Activated T-cell treated with anti-CD3 and anti-CD28 coated beads, Interleukin-2, amount 50 U/mL, for 48 hours (primary cell): ENCODE results near the gene NUDT16.

Experiments used
- DNase-seq, 2 experiments: peaks; one replicate each; pipeline ENCODE4 v3.0.0-alpha.2; 2020

The NUDT16 gene

DNA sequence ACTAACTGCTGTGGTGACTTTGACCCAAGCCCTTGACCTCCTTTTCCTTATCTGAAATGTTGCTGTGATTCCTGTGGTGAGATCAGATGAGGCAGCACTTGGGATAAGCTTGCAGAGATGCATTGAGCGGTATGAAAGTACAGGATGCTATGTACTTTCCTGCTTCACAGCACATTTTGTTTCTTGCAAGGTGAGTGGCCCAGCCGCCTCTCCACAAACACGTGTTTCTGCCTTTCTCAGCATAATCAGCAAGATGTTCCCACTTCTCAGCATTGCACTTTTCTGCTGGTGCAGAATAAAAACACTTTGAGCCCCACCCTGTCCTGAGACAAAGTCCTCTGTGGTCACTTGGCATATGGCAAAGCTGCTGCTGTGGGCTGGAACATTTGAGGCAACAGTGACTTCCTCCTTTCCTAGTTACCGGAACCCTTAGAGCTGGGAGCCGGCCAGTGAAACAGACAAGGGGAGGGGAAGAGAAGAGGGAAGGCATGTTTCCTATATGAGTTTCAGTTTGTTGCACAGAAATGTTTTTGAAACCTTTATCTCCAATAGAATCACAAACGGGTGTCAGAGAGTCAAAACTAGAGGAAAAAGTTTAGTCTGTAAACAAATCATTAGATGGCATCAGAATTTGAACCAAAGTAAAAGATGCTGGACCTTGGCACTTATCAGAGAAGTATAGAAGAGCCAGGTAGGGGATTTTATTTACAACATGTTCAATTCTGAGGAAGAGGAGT is 5.0 kb downstream of the NUDT16 start:
- DNase-seq, result peak in 1 of 2 experiments; percentile 23

DNA sequence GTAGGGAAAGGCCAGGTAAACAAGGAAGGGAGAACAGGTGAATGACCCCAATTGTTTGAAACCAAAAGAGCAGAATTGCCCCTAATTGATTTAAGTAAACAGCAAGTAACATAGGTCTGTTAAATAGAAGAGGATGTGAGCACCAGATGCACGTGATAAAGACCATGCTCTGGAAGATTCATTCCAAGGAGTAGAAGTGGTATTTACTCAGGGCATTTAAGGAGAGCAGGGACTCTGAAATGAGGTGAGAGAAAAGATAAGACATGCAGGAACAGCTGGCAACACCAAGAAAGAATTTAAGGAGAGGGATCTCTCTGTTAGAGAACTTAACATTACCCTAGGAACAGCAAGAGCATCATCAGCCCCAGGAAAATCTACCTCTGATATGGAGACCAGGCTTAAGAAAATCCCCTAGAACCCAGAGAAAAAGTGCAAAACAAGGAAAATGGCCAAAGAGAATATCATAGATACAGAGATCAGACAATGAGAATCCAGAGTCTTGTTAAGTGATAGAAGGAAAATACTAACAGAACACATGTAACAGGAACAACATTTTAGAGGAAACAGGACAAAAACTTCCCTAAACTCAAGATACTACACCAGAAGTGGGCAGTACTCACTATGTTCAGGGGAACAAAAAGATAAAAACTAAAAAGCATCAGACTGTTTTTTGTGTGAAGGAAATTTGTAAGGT is 6.4 kb downstream of the NUDT16 start:
- DNase-seq, result no peak

DNA sequence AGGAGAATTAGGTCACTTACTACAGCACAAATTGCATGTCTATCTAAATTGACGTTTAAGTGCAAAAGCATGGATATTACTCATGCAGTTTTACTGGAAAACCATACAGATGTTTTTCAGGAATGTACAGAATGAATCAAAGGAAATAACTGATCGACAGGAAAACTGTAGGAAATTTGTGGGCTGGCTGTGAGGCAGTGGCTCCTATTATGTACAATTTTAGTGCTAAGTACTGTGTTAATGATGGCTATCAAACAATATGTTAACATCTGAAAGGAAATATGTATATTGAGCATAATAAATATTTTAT is 6.9 kb downstream of the NUDT16 start:
- DNase-seq, result no peak

DNA sequence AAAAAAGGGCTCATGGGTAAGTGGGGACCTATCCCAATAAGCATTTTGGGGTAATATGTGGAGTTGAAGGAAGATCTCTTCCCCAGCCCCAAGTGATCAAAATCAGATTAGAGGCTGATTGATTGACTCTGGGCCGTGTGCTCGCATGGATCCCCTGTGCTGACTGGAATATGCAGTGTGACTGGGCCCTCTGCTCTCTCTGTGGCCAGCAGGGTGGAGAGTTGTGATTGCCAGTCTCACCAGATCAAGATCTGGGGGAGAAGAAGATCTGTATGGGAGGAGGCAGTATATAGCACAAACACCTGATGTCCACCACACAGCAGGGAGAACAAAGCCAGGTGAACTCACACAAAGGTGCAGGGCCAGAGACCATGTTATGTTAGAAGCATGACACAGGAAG is 8.8 kb downstream of the NUDT16 start:
- DNase-seq, result no peak

DNA sequence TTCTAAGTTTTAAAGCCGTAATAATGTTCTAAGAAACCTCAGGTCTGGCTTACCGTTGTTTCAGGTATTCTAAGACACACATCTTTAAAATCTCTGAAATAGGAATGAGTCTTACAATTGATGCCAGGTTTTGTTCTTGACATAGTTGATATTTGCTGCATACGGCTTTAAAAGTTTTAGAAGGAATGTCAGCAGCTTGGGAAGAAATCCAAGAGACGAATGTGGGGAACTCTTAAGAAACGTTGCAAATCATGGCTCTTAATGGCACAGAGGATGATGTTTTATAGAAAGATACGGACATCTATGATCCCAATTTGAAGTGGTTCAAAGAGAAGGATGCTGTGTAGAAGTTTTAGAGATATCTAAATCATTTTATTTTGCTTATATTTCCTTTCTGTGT is 11.5 kb downstream of the NUDT16 start:
- no peak for DNase-seq

DNA sequence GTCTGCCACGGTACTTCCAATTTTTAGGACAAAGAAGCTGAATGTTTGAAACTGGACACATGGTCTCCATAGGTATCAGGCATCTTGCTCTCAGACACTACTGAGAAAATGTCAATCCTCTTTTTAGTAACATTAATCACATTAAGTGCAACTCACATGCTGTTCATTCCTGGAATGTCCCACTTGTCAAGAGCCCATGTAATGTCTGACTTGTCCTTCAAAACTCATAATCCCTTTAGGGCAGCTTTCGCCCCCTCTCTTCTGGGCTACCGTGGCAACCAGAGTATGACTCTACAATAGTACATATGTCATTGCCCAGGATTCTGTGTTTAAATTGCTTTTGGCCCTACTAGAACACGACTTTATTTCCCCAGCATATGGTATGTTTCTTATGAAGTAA is 12.3 kb downstream of the NUDT16 start:
- no peak for DNase-seq

DNA sequence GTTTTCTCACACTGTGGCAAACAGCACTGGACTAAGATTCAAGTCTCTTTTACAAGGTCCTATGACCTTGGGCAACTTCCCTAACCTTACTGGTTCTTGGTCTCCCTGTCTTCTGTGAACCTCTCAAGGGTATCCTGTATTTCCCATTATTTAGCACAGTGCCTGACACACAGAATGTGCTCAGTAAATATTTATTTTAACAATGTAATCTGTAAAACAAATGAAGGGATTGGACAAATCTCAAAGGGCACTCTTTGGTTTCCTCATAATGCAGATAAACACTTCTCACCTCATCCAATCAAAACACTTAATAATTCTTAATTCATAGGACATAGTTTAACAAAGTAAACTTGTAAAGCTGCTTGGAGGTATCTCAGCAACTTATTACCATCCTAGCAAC is 12.8 kb downstream of the NUDT16 start:
- DNase-seq, result no peak

DNA sequence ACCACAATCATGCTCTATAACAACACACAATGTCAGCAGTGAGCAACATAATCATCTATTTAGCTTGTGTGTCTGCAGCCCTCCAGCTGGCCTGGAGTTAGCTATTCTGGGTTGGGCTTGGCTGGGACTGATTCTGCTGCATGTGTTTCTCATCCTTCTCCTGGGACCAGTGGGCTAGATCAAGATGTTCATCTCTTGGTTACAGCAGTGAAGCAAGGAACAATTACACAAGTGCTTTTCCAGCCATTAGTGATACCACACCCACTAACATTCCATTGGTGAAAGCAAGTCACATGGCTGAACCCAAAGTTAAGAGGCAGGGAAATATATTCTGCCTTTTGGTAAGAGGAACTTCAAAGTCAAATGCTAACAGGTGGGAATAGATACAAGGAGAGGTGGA is 14.6 kb downstream of the NUDT16 start:
- no peak for DNase-seq

DNA sequence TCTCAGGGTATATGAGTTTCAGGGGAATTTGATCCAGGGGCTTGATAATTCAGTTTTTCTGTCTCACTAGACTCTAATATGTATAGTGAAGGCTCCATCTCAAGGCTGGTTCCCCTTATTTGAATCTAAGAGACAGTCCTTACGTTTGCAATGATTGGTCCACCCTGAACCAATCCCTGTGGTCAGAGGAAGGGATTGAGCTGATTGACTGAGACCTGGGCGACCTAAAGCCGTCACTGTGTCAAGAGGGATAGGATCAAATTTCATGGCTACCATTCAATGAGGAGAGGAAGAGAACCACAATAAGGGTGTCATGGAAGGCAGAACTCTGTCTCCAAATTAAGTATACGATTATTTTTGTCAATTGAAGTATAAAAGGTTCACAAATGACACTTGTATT is 16.3 kb downstream of the NUDT16 start:
- no peak for DNase-seq

DNA sequence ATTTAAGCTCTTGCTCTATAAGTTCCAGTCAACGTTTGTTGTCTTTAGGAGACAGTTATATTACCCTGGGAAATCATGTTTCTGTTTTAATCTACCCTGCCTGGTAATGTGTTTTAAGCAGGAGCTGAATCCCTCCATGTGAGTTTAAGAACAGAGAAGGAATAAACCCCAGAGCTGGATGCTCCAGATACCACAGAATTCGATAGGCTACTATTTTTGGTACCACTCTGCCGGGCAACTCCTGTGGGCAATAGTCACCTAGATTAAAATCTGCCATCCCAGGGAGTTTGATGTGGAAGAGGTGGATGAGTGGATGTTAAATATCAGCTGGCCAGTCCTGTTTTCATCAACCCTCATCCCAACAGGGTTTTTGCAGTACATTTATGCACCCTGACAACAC is 20.4 kb downstream of the NUDT16 start:
- DNase-seq, result no peak

DNA sequence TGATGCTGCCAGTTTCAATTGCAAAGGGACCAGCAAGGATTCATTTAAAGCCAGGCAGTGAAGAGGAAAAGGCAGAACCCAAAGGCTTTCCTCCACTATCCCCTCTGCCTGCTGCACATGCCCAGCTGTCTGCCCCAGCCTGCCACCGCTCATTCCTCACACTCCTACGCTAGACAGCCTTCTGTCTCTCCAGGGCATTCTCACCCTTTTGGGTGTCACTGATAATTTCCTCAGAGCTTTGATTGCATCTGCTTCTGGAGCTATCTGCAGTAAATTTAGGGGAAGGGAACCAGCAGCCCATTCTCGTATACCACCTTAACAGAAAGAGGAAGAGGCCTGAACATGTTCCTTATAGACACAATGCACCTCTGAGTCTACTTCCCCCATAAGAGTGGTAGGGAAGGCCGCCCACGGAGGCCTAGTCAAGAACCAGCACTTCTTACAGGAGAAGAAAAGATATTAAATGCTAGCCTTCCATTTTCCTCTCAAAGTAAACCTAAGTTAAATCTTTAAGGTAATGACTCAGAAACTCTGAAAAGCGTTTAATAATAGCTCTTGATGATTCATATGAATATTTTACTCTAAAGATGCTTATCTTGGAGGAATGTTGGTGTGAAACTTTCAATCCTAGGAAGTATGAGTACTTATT is 20.9 kb downstream of the NUDT16 start:
- no peak for DNase-seq

DNA sequence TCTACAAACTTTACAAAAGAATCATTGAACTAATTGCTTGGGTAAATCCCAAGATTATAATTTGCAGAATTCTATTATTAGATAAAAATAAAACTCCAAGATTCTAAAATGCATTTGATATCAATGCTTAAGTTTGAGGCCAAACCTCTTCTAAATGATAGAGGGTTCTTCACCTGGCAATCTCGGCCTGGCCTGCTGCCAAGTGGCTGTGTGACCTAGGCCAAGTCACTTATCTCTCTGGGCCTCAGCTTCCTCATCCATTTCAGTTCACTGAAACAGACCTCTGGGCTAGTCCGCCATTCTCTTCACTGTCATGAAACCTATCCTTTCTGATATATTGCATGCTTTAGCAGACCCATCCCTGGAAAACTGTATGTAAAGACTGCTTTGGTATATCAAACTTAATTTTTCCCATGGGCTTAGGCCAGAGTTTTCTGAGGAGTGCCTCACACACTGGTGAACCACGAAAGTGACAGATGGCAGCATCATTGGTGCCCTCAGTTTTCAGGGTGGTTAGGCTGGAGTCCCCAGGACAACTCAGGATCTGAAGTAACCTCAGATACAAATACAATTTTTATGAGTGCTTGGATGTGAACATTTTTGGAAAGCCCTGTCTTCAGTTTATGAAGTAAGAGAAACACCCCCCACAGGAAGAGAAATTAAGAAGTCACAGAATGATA is 21.8 kb downstream of the NUDT16 start:
- DNase-seq, result no peak

DNA sequence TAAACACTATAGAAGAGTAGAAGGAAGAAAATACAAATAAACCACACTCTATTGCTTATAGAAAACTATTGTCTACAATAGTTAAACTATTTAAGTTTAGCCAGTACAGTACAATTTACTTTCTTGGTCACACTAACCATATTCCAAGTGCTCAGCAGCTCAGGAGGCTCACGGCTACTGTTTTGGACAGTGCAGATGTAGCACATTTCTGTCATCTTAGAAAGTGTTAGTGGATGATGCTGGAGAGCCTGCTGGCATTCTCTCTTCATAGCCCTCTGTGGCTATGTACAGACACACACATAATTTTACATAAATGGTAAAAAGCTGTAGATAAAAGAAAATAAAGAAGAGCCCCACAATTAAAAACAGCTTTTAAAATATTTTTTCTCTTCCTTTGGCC is 23.8 kb downstream of the NUDT16 start:
- DNase-seq, result no peak

DNA sequence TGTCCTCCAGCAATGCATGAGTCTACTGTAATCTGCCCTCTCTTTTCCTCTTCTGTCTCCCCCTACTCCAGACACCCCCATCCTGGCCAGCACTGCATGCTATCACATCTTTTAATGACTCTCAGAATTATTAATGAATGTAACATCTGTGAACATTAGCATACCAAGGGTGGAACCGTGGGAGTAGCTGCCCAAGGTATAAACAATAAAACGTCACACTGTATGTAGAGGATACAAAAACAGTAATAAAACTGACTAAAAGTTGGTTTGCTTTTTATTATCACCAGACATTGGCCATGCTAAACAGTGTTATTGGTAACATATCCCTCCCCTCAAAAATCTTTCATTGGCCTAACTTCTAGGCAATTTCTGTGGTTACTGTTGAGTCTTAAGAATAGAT is 24.7 kb downstream of the NUDT16 start:
- no peak for DNase-seq

DNA sequence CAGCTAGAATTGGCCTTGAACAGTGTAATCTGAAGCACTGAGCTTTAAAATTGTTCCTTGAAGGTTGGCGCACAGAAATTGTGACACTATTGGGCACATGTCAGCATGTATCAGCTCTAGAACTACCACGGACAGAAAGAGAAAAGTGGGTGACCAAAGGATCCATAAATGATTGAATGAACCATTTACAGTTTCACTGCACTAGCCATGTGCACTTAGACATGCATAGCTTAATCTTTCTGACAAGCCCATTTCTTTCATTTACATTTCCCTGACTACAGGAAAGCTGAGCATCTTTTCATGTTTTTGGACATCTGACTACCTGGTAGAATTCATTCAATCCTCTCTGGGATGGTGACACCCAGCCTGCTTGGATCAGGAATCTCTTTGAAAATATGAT is 36.2 kb downstream of the NUDT16 start:
- no peak for DNase-seq

DNA sequence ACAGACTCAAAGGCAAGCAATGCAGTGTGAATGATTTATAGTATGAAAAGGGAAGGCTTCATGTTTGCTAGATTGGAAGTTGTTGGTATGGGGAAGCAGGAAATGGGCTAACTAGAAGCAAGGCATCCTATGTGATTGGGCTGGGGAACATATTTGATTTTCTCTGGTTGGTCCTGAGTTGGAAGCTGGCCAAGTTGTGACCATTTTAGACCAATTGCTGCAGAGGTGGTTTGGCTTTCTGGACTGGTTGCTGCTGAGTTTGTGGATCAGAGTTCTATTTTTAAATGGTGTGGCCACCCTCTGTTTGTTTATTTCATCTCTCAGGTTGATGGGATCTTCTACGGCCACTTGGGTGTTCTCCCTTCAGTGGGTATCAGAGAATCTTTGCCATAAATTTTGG is 39.7 kb downstream of the NUDT16 start:
- DNase-seq, result no peak

DNA sequence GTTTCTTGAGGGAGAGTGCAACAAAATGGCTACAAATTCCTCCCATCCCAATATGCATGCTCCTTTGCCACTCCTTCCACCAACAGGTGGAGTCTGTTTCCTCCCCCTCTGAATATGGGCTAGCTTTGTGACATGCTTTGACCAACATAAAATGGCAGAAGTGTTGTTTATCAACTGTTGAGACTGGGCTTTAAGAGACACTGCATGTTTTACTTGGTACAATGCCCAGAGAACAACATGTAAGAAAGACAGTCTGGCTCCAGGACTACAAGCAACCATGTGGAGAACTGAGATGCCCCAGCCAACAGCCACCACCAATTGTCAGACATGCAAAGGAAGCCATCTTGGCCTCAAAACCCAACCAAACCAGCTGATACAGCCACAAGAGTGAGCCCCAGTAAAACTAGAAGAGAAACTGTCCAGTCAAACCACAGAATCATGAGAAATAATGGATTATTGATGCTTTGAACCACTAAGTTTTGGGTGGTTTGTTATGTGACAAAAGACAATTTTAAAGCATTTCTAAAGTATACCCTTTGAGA is 40.5 kb downstream of the NUDT16 start:
- DNase-seq, result no peak

DNA sequence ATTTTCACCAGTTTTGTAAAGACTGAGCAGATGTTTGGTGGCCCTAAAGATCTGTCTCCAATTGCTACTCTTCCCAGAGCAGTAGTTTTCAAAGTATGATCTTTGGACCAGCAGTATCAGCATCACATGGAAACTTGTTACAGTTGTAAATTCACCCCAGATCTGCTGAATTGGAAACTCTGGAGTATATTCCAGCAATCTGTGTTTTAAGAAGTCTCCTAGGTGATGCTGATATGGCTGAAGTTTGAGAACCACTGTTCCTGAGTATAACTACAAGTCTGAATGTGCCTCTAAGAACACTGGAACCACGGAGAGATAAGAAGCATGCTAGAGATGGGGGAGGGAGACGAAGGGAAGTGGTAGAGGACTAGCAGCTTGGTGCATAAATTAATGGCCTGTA is 45.7 kb downstream of the NUDT16 start:
- no peak for DNase-seq

DNA sequence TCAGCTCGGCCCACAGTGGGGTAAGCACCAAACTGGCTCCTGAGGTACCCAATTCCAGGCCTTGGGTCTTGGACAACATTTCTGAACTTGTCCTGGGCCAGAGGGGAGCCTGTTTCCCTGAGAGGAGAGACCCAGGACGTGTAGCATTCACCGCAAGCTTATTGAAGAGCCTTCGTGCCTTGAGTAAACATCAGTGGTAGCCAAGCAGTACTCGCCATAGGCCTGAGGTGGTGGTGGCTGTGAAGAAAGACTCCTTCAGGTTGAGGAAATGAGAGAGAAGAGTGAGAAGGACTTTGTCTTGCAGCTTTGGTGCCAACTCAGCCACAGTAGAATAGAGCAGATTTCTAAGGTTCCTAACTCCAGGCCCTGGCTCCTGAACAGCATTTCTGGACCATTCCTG is 50.2 kb downstream of the NUDT16 start:
- DNase-seq, result no peak

DNA sequence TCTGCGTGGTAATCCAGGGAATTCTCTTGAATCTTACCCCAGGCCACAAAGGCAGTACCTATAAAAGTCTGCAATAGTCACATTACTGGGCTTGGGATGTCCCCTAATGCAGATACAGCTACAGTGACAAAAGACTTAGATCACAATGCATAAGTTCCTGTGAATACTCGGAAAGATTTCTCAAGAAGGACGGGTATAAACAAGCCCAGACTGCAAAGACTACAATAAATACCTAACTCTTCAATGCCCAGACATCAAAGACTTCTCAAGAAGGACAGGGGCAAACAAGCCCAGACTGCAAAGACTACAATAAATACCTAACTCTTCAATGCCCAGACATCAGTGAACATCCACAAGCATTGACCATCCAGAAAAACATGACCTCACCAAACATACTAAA is 50.9 kb downstream of the NUDT16 start:
- no peak for DNase-seq

DNA sequence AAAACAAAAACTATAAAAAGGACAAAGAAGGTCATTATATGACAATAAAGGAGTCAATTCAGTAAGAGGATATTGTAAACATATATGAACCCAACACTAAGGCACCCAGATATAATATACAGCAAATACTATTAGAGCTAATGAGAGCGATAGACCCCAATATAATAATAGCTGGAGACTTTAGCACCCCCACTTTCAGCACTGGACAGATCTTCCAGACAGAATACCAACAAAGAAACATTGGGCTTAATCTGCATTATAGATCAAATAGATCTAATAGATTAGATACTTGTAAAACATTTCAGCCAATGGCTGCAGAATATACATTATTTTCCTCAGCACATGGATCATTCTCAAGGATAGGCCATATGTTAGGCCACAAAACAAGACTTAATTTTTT is 53.4 kb downstream of the NUDT16 start:
- no peak for DNase-seq
